Stimulated activated CD8-positive, alpha-beta memory T cell treated with anti-CD3 and anti-CD28 coated beads, Interleukin-12 subunit alpha, Interleukin-12 subunit beta, amount 100 ng/mL, for 24 hours (primary cell): ENCODE measurements around the gene MRPS16.

Experiments
- DNase-seq: peaks from one replicate; pipeline ENCODE4 v3.0.0-alpha.2; 2020; ENCODE audit errors: extremely low read depth

MRPS16 gene

DNA sequence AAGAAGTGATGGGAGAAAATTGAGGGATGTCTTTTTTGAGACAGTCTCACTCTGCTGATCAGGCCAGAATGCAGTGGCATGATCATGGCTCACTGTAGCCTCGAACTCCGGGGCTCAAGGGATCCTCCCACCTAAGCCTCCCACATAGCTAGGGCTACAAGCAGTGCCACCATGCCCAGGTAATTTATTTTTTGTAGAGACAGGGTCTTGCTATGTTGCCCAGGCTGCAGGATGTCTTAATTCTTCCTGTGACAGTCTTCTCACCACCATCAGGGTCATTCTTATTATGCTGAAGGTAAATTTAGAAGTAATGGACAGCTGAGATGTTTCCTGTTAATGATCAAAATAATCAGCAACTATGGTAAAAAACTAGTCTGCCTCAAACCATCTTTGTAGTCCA is 12.5 kb downstream of the MRPS16 start:
- DNase-seq: no peak

GRCh38 chr10:73238990-73239566 is 13.4 kb downstream of the MRPS16 start:
- DNase-seq: no peak

DNA sequence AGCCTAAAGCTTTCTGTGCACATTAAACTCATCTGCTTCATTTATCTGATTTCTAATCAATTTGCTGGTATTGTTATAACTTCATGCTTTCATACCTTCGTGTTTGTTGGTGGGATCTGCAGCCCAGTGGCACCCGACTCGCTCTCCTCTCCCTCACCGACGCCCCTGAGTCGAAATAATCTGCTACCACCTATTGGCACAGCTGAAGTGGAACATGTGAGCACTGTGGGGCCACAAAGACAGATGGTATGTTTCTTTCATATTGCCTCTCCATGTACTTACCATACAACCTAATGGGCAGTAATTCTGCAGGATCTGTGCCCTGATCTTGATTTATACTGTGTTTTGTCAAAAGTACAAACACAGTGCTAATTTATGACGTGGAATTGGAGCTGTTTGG is 17.7 kb downstream of the MRPS16 start:
- no peak for DNase-seq

DNA sequence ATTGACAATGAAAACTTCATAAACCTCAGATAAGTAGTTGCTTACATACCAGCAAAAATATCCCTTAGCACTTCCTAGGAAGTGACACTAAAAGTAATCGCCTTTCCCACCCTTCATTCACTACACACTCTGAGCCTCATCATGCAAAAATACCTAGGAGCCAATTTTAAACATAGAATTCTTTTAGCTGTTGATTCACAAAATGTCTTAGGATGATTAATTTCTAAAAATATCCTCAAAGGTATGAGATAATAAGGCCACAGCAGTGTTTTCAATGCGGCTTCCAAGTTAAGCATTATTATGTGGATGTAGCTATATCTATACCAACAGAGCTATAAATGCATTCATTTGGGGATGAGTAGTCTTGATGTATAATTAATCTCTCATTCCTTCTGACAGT is 18.6 kb downstream of the MRPS16 start:
- no peak for DNase-seq

DNA sequence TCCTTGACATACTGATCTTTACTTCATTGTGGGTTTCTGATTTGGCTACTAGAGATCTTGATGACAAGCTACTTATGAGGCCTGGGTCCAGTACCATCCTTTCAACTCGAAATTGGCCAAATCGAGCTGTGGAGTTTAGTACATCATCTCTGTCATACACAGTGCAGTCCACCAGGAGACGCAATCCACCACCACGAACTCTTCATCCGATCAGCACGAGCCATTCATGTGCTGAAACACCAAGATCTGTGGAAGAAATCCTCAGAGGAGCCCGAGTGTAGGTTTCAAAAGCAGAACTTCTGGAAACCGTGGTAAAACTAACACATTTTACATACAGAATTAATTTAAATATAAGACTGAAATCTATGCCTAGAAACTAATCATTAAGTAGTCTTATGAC is 19.6 kb downstream of the MRPS16 start:
- no peak for DNase-seq

DNA sequence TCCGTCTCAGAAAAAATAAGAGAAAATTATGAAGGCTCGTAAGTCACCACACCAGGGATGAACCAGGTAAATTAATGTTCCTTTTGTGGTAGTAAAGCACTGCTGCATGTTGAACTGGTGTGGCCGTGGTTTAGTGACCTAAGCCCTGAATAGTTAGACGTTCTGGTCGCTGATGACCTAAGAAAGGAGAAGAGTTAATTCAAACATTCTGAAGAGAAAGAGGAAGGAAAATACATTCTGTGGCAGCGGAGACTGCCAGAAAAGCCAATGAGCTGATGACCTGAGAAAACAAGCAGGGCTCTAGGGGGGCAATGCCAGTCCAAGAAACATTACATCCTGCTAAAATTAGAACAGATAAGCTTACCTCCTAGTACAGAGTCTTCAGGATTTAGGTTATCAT is 22.9 kb downstream of the MRPS16 start:
- no peak for DNase-seq

DNA sequence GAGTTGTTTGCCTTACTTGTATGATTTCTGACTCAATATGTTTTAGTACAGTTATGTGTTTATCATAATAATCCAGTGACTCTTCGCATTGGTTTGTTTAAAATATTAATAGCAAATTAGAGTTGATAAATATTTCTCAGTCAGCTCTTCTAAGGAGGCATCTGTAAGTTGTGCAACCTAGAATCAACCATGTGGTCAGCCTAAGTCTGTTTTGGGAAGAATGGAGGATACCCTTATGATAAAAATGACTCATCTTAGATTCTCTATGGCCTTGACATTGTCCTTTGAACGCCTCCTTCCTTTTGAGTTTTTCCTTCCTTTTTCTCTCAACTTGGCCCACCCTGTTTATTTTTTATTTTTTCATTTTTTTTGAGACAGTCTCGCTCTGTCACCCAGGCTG is 24.2 kb downstream of the MRPS16 start:
- DNase-seq: no peak

- no peak for DNase-seq
Measured at GRCh38 chr10:73226663-73227062, 25.8 kb downstream of the MRPS16 start.

DNA sequence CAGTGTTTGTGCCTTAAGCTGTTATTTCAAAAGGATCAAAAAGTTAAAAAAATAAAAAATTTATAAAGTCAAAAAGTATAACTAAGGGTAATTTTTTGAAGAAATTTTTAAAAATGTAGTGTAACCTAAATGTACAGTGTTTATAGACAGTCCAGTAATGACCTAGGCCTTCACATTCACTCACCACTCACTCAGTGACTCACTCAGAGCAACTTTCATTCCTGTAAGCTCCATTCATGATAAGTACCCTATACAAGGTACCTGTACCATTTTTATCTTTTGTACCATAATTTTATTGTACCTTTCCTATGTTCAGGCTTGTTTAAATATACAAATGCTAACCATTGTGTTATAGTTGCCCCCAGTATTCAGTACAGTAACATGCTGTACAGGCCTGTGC is 26.9 kb downstream of the MRPS16 start:
- DNase-seq: no peak

DNA sequence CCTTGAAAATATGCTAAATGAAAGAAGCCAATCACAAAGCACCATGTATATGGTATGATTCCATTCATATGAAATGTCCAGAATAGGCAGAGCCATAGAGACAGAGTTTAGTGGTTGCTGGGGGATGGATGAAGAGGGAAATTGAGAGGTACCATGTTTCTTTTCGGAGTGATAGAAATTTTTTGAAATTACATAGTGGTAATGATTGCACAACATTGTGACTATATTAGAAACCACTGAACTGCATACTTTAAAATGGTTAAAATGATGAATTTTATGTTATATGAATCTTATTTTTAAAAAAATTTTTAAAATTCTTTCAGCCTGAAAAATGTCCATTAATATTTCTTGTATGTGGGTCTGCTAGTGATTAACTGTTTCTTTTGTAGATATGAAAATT is 31.5 kb downstream of the MRPS16 start:
- DNase-seq: no peak

GRCh38 chr10:73219384-73219783 is 33.1 kb downstream of the MRPS16 start:
- DNase-seq: no peak

DNA sequence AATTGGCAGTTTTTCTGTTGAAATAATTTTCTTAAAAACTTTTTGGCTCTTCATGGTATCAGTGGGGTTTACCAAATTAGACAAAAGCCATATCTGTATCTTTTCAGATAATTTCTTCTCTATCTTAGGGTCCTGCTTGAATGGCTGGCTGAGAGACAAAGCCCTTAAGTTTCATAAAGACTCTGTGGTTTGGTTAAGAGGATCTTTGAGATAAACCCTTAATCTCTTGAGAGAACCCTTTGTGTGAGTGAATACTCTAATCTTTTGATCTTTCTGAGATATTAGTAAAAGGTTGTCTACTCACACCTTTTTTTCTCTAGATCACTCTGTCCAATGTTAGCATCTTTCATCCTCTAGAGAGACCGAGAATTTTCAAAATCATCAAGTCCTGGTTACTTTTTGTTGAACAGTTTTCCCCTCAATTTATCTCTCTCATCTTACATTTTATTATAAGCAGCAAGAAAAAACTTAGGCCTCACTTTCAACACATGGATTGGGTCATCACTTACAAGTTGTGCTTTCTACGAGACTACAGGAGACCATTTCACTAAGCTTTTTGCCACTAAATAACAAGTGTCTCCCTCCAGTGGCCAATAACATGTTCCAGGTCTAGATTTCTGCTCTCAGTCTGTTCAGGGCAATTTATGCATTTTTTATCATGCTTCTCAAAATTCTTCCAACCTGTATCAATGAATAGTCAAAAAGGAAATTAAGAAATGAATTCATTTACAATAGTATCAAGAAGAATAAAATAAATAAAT is 33.8 kb downstream of the MRPS16 start:
- DNase-seq: no peak

GRCh38 chr10:73217628-73218027 is 34.8 kb downstream of the MRPS16 start:
- DNase-seq: no peak

DNA sequence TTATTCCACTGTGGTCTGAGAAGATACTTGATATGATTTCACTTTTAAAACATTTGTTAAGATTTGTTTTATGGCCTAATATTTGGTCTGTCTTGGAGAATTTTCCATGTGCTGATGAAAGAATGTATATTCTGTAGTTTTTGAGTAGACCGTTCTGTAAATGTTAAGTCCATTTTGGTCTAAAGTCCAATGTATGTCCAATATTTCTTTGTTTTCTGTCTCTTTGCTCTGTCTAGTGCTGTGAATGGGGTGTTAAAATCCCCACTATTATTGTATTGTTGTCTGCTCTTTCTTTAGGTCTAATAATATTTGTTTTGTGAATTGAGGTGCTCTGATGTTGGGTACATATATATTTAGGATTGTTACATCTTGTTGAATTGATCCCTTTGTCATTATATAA is 36.7 kb downstream of the MRPS16 start:
- DNase-seq: no peak

GRCh38 chr10:73211106-73211811 is 41.2 kb downstream of the MRPS16 start:
- DNase-seq: no peak

- no peak for DNase-seq
Measured at GRCh38 chr10:73210395-73211105, 41.9 kb downstream of the MRPS16 start.

DNA sequence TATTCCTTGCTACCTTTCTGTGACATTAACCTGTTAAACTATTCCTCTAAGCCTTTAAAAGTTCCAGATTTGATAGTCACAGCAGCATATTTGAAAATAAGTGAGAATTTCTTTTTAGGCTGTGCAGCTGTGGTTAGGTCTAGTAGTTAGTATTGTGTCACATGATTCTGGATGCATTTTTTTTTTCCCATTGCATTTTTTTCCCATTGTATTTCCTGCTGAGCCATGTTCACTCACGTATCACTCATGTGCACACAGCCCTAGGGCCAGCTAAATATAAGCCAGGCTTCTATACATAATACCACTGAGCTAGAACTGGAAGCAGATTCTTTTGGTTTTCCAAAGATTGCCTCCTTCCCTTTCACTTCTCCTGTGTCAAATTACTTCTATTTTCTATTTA is 42.7 kb downstream of the MRPS16 start:
- no peak for DNase-seq

GRCh38 chr10:73207883-73208282 is 44.6 kb downstream of the MRPS16 start:
- no peak for DNase-seq

- no peak for DNase-seq
Measured at GRCh38 chr10:73206385-73206784, 46.1 kb downstream of the MRPS16 start.

- no peak for DNase-seq
Measured at GRCh38 chr10:73205890-73206289, 46.6 kb downstream of the MRPS16 start.

DNA sequence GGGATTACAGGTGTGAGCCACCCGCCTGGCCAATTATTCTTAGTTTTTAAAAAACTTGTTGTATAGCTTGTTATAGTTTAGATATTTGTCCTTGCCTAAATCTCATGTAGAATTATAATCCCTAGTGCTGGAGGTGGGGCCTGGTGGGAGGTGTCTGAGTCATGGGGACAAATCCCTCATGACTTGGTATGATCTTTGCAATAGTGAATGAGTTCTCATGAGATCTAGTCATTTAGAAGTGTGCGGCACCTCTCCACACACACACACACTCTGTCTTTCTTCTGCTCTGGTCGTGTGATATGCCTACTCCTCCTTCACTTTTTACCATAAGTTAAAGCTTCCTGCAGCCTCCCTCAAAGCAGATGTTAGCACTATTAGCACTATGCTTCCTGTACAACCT is 47.4 kb downstream of the MRPS16 start:
- DNase-seq: no peak
